ENCODE measurements around the gene STKLD1.

STKLD1 gene

DNA sequence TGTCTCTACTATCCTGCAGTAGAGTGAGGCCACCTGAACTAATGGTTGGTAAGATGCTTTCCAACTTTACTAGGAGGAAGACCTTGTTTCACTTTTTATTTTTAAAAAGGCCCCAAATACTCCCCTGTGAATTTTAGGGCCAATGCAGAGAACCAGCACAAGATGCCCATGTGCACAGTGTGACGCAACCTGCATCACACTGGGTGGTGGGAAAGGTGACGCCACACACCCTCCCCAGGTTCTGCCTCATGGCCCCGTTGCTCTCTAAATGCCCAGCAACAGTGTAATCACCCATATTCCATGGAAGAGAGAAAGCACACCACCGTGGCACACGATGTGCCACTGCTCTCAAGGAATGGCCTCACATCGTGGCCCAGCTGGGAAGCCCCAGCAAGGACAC is 6.7 kb upstream of the STKLD1 start:
- Histone ChIP-seq H3K27me3 (replicated peaks) (no peaks in the 10 kb centered on the region), H3K27ac (no peak overlapping the region)
- in situ Hi-C loops (cut with HindIII; ENCODE audit: low pct_ligation_motif_present, low sequenced_read_pairs) = no loop called here

DNA sequence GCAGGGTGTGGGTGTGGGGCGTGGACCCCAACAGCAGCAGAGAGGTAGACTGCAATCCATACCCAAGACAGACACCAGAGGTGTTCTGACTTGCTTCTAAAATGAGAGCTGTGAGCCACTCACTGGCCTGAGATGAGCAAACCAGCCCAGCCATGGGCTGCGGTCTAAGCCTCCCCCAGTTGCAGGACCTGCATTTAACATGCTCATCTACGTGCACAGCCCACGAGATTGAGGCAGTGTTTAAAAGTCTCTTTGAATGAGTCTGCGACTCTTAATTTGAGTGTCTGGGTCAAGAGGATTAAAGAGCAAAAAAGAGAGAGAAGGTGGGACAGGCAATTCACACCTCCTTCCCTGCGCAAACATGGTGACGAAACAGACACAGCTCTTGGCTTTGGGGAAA is 6.2 kb upstream of the STKLD1 start:
- in situ Hi-C loops (cut with HindIII; ENCODE audit: low pct_ligation_motif_present, low sequenced_read_pairs) = no loop called here
- H3K36me3 ChIP-seq (replicated peaks) = peaks cover 73% of the 10 kb centered on the region
- no peak overlapping the region for H3K4me3 ChIP-seq (ENCODE audit: low read depth, low read length)
- no peaks in the 10 kb centered on the region for H3K27me3 ChIP-seq (replicated peaks)
- no peak for DNase-seq
- H3K27ac ChIP-seq = no peak overlapping the region
- TF ChIP-seq, protein P1, sequence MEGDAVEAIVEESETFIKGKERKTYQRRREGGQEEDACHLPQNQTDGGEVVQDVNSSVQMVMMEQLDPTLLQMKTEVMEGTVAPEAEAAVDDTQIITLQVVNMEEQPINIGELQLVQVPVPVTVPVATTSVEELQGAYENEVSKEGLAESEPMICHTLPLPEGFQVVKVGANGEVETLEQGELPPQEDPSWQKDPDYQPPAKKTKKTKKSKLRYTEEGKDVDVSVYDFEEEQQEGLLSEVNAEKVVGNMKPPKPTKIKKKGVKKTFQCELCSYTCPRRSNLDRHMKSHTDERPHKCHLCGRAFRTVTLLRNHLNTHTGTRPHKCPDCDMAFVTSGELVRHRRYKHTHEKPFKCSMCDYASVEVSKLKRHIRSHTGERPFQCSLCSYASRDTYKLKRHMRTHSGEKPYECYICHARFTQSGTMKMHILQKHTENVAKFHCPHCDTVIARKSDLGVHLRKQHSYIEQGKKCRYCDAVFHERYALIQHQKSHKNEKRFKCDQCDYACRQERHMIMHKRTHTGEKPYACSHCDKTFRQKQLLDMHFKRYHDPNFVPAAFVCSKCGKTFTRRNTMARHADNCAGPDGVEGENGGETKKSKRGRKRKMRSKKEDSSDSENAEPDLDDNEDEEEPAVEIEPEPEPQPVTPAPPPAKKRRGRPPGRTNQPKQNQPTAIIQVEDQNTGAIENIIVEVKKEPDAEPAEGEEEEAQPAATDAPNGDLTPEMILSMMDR (IDR thresholded peaks at IDR 0.05; ENCODE audit: low read depth, low read length, missing control alignments) = no peak

More for the DNA sequence above, 6.7 kb upstream of the STKLD1 start:
- H3K36me3 ChIP-seq (replicated peaks) = peaks cover 75% of the 10 kb centered on the region
- H3K4me3 ChIP-seq (ENCODE audit: low read depth, low read length) = no peak overlapping the region
- no peak for DNase-seq
- TF ChIP-seq, protein P1 (IDR thresholded peaks at IDR 0.05; ENCODE audit: low read depth, low read length, missing control alignments) = no peak

DNA sequence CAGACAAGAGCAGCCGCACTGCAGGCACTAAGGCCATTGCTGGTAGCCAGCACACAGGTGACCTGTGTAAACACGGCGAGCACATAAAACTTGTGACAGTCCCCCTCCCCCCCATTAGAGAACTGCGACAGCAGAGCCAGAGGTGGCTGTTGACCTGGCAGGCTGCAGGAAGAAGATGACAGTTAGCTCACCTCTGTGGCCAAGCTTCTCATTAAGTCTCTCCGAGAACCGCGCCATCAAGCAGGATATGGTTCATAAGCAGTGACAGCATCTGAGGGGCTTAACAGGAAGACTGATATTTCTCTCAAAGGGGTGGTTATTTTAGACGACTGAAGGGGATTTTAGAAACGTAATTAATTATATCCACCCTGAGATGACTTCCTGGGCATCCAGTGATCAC is 5.5 kb upstream of the STKLD1 start:
- no peaks in the 10 kb centered on the region for H3K27me3 ChIP-seq (replicated peaks)
- H3K4me3 ChIP-seq (ENCODE audit: low read depth, low read length) = no peak overlapping the region
- TF ChIP-seq, protein P1 (IDR thresholded peaks at IDR 0.05; ENCODE audit: low read depth, low read length, missing control alignments) = no peak
- no peak for DNase-seq
- no peak overlapping the region for H3K27ac ChIP-seq
- H3K36me3 ChIP-seq (replicated peaks) = peaks cover 67% of the 10 kb centered on the region
- in situ Hi-C loops (cut with HindIII; ENCODE audit: low pct_ligation_motif_present, low sequenced_read_pairs) = no loop called here

DNA sequence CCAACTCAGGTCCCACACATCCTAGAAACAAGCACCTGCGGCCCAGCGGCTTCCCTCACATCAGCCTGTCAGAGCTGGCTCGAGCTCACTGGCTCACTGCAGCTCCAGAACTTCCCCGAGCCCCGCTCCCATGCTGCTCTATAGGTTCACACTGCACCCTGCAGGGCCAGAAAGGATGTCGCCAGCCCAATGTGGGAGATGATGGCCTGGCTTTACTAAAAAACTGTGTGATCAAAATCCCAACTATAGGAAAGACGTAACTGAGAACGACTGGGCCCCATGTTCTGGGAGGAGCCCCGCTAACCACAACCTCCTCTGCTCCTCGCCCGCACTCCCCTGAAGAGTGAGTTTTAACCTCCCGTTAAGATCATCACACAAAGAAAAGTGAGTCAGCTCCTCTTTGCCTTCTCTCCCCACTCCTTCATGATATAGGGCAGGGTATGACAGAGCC is 4.9 kb upstream of the STKLD1 start:
- Histone ChIP-seq H3K4me3 (ENCODE audit: low read depth, low read length) (no peak overlapping the region), H3K27ac (no peak overlapping the region), H3K36me3 (replicated peaks) (peaks cover 62% of the 10 kb centered on the region), H3K27me3 (replicated peaks) (no peaks in the 10 kb centered on the region)
- in situ Hi-C loops (cut with HindIII; ENCODE audit: low pct_ligation_motif_present, low sequenced_read_pairs) = no loop called here
- TF ChIP-seq, protein P1 (IDR thresholded peaks at IDR 0.05; ENCODE audit: low read depth, low read length, missing control alignments) = no peak
- peak; percentile 35 for DNase-seq

DNA sequence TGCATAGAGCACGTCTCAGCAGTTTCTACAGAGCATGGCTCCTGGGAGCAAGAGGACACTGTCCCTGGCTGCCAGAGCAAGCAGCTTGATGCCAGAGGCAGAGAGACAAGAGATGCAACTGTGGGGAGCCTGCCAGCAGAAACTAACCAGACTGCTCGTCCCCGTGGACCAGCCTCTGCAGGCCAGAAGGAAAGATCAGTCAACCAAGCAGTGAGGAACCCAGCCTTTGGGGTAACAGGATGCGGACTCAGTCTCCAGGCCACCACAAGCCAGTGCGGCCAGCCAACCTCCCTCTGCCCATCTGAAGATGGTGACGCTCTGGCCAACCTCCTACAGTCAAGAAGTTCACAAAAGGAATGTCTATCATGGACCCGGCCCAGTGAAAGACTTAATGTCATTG is 4.0 kb upstream of the STKLD1 start:
- TF ChIP-seq, protein P1 (IDR thresholded peaks at IDR 0.05; ENCODE audit: low read depth, low read length, missing control alignments) = no peak
- Histone ChIP-seq H3K27me3 (replicated peaks) (no peaks in the 10 kb centered on the region), H3K4me3 (ENCODE audit: low read depth, low read length) (no peak overlapping the region), H3K27ac (no peak overlapping the region), H3K36me3 (replicated peaks) (peaks cover 53% of the 10 kb centered on the region)
- no peak for DNase-seq
- in situ Hi-C loops (cut with HindIII; ENCODE audit: low pct_ligation_motif_present, low sequenced_read_pairs) = no loop called here

DNA sequence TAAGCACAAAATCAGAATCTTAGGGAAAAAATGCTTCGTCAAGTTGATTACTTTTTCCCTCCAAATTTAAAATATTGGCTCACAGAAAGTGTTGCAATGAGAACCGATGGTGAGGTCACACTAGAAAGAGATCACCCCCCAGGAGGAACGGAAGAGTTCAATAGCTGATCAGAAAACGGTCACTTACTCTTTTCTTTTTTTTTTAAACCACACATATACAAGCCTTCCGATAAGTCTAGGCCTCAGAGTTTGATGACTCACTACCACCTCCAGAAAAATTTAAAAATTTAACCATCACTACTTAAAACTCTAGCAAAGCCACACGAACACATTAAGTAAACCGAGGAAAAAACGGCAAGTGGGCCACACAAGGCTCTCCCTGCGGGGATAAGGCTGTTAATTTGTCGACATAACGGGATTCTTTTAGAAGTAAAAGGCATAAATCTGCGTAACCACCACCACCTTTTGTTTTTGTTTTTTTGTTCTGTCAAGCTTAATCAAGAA is 1.5 kb upstream of the STKLD1 start:
- H3K27ac ChIP-seq = peak overlapping the region; percentile 96
- TF ChIP-seq, protein P1 (IDR thresholded peaks at IDR 0.05; ENCODE audit: low read depth, low read length, missing control alignments) = no peak
- DNase-seq = peak; percentile 25
- in situ Hi-C loops (cut with HindIII; ENCODE audit: low pct_ligation_motif_present, low sequenced_read_pairs) = no loop called here
- no peaks in the 10 kb centered on the region for H3K27me3 ChIP-seq (replicated peaks)
- peak overlapping the region; percentile 94 for H3K4me3 ChIP-seq (ENCODE audit: low read depth, low read length)
- H3K36me3 ChIP-seq (replicated peaks) = peaks cover 37% of the 10 kb centered on the region

Data from brain microvascular endothelial cell (primary cell).